Measurements from ENCODE around the gene SH2B3. TPM values are rescaled to one million over a fixed set of nuclear protein-coding genes. Genes with fewer than 3 reads are reported as not detected.
A peak's percentile ranks its signal among the peaks of the same experiment; 100 is the strongest.

SH2B3 gene
- total RNA-seq, 2 experiments from 2014 or later = 25.8 to 51.3 TPM

- no peak for TF ChIP-seq EZH2phosphoT487 (IDR thresholded peaks at IDR 0.05; ENCODE audit: borderline replicate concordance, low read depth, low read length)
- TF ChIP-seq CTCF (conservative IDR thresholded peaks at IDR 0.05; ENCODE audit: low read length) = no peak
- H3K9me3 ChIP-seq (ENCODE audit: low read length) = no peaks in the 10 kb centered on the region
- no peak overlapping the region for H2AFZ ChIP-seq (ENCODE audit: low read length)
- no peaks in the 10 kb centered on the region for H3K9me2 ChIP-seq (ENCODE audit: insufficient read depth, low read length)
- POLR2A ChIA-PET = interaction anchor here (1.1 kb wide), 1 partner anchor 9 kb away, joined by 3 read pairs; no protein-coding TSS in a partner anchor
- H3K36me3 ChIP-seq (ENCODE audit: insufficient read depth, low read length) = no peaks in the 10 kb centered on the region
- H3K27ac ChIP-seq (ENCODE audit: low read depth, low read length, poor library complexity, severe bottlenecking) = peak overlapping the region; percentile 66
- intact Hi-C loops (cut with micrococcal nuclease; ENCODE audit: unreplicated experiment) = loop anchor here (5.0 to 10.0 kb wide), 3 partner anchors 189 to 357 kb away; partner anchors contain the start of genes ACAD10, ALDH2, ATXN2 and BRAP
- peak overlapping the region; percentile 93 for H3K4me3 ChIP-seq (ENCODE audit: low read depth, low read length, poor library complexity, severe bottlenecking)
- peaks cover 64% of the 10 kb centered on the region for H3K79me2 ChIP-seq (ENCODE audit: insufficient read depth, low read depth, low read length)
- H3K4me2 ChIP-seq (ENCODE audit: low read length) = peak overlapping the region; percentile 83
- no TSS peak for BruUV-seq (replicated peaks)
- no peak for DNase-seq (ENCODE audit: low spot score)
- peaks cover 79% of the 10 kb centered on the region for H3K4me1 ChIP-seq (ENCODE audit: insufficient read depth, low read length, poor library complexity, severe bottlenecking)
- CTCF ChIA-PET (ENCODE audit: unreplicated experiment) = no interaction called here
- H4K20me1 ChIP-seq (ENCODE audit: insufficient read depth, low read length) = peaks cover 15% of the 10 kb centered on the region
Observed at GRCh38 chr12:111408116-111408440, 2.4 kb downstream of the SH2B3 start.

GRCh38 chr12:111408686-111409402 lies 3.1 kb downstream of the SH2B3 start:
- DNase-seq (ENCODE audit: low spot score) = peak; percentile 28
- POLR2A ChIA-PET = interaction anchor here (0.5 to 1.4 kb wide), 2 partner anchors 41 to 97 kb away, joined by 3 to 4 read pairs; no protein-coding TSS in a partner anchor
- intact Hi-C loops (cut with micrococcal nuclease; ENCODE audit: unreplicated experiment) = loop anchor here (5.0 to 10.0 kb wide), 3 partner anchors 188 to 356 kb away; partner anchors contain the start of genes ACAD10, ALDH2, ATXN2 and BRAP

More at GRCh38 chr12:111408686-111409402, 3.1 kb downstream of the SH2B3 start:
- Histone ChIP-seq H3K79me2 (ENCODE audit: insufficient read depth, low read depth, low read length) (peaks cover 71% of the 10 kb centered on the region), H3K36me3 (ENCODE audit: insufficient read depth, low read length) (no peaks in the 10 kb centered on the region), H3K4me2 (ENCODE audit: low read length) (peak overlapping the region; percentile 83), H3K9me2 (ENCODE audit: insufficient read depth, low read length) (no peaks in the 10 kb centered on the region), H3K4me3 (ENCODE audit: low read depth, low read length, poor library complexity, severe bottlenecking) (peak overlapping the region; percentile 93), H3K9me3 (ENCODE audit: low read length) (no peaks in the 10 kb centered on the region), H4K20me1 (ENCODE audit: insufficient read depth, low read length) (peaks cover 18% of the 10 kb centered on the region), H3K27ac (ENCODE audit: low read depth, low read length, poor library complexity, severe bottlenecking) (peak overlapping the region; percentile 66), H2AFZ (ENCODE audit: low read length) (no peak overlapping the region), H3K4me1 (ENCODE audit: insufficient read depth, low read length, poor library complexity, severe bottlenecking) (peaks cover 71% of the 10 kb centered on the region)
- CTCF ChIA-PET (ENCODE audit: unreplicated experiment) = interaction anchor here (0.6 kb wide), 1 partner anchor 48 kb away, joined by 5 read pairs; no protein-coding TSS in a partner anchor
- no TSS peak for BruUV-seq (replicated peaks)
- no peak for TF ChIP-seq CTCF (conservative IDR thresholded peaks at IDR 0.05; ENCODE audit: low read length)
- TF ChIP-seq EZH2phosphoT487 (IDR thresholded peaks at IDR 0.05; ENCODE audit: borderline replicate concordance, low read depth, low read length) = no peak
